ENCODE data around the gene MSN.

DNA sequence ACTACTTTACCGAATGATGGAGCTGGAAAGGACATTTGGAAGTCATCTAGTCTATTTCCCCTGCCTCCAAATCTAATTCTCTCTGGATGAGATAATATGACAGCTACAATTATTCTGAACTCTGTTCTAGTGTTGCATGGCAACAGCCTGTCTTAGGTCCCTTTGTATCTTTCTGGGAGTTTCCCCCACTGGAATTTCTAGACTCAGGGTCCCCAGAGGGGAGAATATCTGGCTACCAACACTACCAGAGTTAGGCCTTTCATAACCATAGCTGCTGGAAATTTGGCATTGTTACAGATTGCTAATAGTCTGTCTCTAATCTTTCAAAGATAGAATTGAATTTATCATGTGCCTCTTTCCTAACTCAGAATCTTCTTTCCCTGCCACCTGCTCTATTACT, 4.5 kb downstream of the MSN start:
- TF ChIP-seq, protein P1, sequence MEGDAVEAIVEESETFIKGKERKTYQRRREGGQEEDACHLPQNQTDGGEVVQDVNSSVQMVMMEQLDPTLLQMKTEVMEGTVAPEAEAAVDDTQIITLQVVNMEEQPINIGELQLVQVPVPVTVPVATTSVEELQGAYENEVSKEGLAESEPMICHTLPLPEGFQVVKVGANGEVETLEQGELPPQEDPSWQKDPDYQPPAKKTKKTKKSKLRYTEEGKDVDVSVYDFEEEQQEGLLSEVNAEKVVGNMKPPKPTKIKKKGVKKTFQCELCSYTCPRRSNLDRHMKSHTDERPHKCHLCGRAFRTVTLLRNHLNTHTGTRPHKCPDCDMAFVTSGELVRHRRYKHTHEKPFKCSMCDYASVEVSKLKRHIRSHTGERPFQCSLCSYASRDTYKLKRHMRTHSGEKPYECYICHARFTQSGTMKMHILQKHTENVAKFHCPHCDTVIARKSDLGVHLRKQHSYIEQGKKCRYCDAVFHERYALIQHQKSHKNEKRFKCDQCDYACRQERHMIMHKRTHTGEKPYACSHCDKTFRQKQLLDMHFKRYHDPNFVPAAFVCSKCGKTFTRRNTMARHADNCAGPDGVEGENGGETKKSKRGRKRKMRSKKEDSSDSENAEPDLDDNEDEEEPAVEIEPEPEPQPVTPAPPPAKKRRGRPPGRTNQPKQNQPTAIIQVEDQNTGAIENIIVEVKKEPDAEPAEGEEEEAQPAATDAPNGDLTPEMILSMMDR (IDR thresholded peaks at IDR 0.05; ENCODE audit: insufficient read depth, low read length, poor library complexity, severe bottlenecking), result no peak
- no peak for TF ChIP-seq EZH2phosphoT487 (conservative IDR thresholded peaks at IDR 0.05; ENCODE audit: low read length)

Measured in SU-DHL-6 (cell line).